HepG2 (cell line): ENCODE measurements around the gene CYCS. TPM values are rescaled to one million over a fixed set of nuclear protein-coding genes. Genes with fewer than 3 reads are reported as not detected.

Experiments used
- ADNP ChIP-seq: sonication (generic); formaldehyde crosslinking; IDR thresholded peaks from 2 replicates; pipeline ENCODE4 v1.4.0; 2020; ENCODE audit warnings: missing genetic modification reagents
- FOXP1 ChIP-seq, 2 experiments: fragments of 450-650 bp in 1 of 2; IDR thresholded peaks; 2 replicates each; pipeline ENCODE4 v1.6.1; 2017 to 2018; ENCODE audit warnings: antibody characterized with exemption in 1 of 2
- HMGA1 ChIP-seq: sonication (generic); formaldehyde crosslinking; conservative IDR thresholded peaks from 2 replicates; pipeline ENCODE4 v1.4.0; 2020; ENCODE audit warnings: missing genetic modification reagents
- HNF4G ChIP-seq, 2 experiments: sonication (generic) in 1 of 2; formaldehyde crosslinking in 1 of 2; IDR thresholded peaks; 2 replicates each; pipeline versions ENCODE4 v1.4.0 to v1.6.1; 2011 to 2020; ENCODE audit warnings: borderline replicate concordance in 2 of 2, low read depth in 2 of 2, mild to moderate bottlenecking in 2 of 2, low read length in 1 of 2, missing genetic modification reagents in 1 of 2, moderate library complexity in 1 of 2
- KDM4B ChIP-seq: sonication (generic); formaldehyde crosslinking; IDR thresholded peaks from 2 replicates; pipeline ENCODE4 v1.4.0; 2020; ENCODE audit warnings: missing genetic modification reagents
- PTBP1 ChIP-seq: fragments of 200-400 bp; formaldehyde crosslinking; IDR thresholded peaks from 2 replicates; pipeline ENCODE4 v1.6.1; 2018; ENCODE audit warnings: low read length, low read depth; ENCODE audit not compliant: poor library complexity, severe bottlenecking
- ZNF546 ChIP-seq: sonication (generic); formaldehyde crosslinking; conservative IDR thresholded peaks from 2 replicates; pipeline ENCODE4 v1.8.1; 2023; ENCODE audit warnings: mild to moderate bottlenecking, missing genetic modification reagents
- ZNF598 ChIP-seq: sonication (generic); formaldehyde crosslinking; IDR thresholded peaks from 2 replicates; pipeline ENCODE4 v1.5.1; 2020; ENCODE audit warnings: mild to moderate bottlenecking, missing genetic modification reagents, borderline replicate concordance
- polyA plus RNA-seq, 8 experiments: library from polyadenylated mRNA; depleted of rRNA in 3 of 8; stranded (reverse) in 7 of 8; unstranded in 1 of 8; fragments of >200 nt; fragmentation: Illumina TruSeq in 4 of 8; extraction: Trizol in 4 of 8; gene quantifications; 2 replicates each; pipeline versions ENCODE4 v1.2.1 to v1.2.3, GENCODE V29; 2011 to 2016; ENCODE audit warnings: low read depth in 4 of 8, missing spikeins in 1 of 8, mixed read lengths in 1 of 8; ENCODE audit not compliant: insufficient read depth in 1 of 8
- total RNA-seq, 5 experiments: library from RNA; depleted of rRNA; stranded (reverse); fragments of >200 nt; fragmentation: Illumina TruSeq; extraction: Trizol; gene quantifications; 2 replicates each; pipeline ENCODE4 v1.2.3, GENCODE V29; 2016; ENCODE audit warnings: low read depth in 1 of 5
- TF ChIP-seq, protein P1 (sequence below): sonication (generic); formaldehyde crosslinking; IDR thresholded peaks from 2 replicates; pipeline ENCODE4 v1.4.0; 2020; ENCODE audit warnings: missing genetic modification reagents
- TF ChIP-seq, protein P2 (sequence below): sonication (generic); formaldehyde crosslinking; IDR thresholded peaks from 2 replicates; pipeline ENCODE4 v1.4.0; 2020; ENCODE audit warnings: missing genetic modification reagents, mild to moderate bottlenecking, borderline replicate concordance
- TF ChIP-seq, protein P3 (sequence below): sonication (generic); formaldehyde crosslinking; IDR thresholded peaks from 2 replicates; pipeline ENCODE4 v1.8.1; 2023; ENCODE audit warnings: mild to moderate bottlenecking, missing genetic modification reagents

CYCS gene
- total and polyA plus RNA-seq, 2 of the 13 experiments (the other 11 are each of a cell fraction or from before 2014, with no cell fraction given): 35.9 to 202 TPM

DNA sequence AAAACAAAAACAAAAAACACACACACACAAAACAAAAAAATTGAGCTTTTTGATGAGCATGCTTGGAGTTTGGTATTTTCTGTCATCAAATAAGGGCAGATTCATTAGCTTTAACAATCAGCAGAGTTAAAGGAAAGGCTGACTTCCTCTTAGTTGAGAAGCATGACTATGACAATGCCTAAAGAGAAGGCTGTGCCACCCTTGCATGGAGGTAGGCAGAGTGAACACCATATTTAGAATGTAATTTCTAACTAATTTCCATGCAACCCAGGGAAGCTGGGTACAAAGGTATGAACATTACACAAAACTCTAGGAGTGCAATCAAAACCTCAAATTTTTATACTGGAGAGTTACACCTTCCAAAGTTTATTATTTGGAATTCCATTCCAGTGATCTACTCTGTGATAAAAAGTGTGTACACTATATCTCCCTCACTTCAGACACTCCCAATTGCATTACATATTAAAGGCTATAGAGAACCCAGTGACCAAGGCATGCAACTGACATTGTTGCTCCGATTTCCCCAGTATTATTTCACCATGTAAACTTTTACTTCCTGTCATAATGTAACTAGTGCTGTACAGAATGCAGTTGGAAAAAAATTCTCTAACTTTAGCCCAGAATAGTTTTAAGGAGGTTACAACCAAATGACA is 9.4 kb upstream of the CYCS start (continued):
- TF ChIP-seq, protein P1, sequence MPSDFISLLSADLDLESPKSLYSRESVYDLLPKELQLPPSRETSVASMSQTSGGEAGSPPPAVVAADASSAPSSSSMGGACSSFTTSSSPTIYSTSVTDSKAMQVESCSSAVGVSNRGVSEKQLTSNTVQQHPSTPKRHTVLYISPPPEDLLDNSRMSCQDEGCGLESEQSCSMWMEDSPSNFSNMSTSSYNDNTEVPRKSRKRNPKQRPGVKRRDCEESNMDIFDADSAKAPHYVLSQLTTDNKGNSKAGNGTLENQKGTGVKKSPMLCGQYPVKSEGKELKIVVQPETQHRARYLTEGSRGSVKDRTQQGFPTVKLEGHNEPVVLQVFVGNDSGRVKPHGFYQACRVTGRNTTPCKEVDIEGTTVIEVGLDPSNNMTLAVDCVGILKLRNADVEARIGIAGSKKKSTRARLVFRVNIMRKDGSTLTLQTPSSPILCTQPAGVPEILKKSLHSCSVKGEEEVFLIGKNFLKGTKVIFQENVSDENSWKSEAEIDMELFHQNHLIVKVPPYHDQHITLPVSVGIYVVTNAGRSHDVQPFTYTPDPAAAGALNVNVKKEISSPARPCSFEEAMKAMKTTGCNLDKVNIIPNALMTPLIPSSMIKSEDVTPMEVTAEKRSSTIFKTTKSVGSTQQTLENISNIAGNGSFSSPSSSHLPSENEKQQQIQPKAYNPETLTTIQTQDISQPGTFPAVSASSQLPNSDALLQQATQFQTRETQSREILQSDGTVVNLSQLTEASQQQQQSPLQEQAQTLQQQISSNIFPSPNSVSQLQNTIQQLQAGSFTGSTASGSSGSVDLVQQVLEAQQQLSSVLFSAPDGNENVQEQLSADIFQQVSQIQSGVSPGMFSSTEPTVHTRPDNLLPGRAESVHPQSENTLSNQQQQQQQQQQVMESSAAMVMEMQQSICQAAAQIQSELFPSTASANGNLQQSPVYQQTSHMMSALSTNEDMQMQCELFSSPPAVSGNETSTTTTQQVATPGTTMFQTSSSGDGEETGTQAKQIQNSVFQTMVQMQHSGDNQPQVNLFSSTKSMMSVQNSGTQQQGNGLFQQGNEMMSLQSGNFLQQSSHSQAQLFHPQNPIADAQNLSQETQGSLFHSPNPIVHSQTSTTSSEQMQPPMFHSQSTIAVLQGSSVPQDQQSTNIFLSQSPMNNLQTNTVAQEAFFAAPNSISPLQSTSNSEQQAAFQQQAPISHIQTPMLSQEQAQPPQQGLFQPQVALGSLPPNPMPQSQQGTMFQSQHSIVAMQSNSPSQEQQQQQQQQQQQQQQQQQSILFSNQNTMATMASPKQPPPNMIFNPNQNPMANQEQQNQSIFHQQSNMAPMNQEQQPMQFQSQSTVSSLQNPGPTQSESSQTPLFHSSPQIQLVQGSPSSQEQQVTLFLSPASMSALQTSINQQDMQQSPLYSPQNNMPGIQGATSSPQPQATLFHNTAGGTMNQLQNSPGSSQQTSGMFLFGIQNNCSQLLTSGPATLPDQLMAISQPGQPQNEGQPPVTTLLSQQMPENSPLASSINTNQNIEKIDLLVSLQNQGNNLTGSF: no peak
- TF ChIP-seq, protein P2, sequence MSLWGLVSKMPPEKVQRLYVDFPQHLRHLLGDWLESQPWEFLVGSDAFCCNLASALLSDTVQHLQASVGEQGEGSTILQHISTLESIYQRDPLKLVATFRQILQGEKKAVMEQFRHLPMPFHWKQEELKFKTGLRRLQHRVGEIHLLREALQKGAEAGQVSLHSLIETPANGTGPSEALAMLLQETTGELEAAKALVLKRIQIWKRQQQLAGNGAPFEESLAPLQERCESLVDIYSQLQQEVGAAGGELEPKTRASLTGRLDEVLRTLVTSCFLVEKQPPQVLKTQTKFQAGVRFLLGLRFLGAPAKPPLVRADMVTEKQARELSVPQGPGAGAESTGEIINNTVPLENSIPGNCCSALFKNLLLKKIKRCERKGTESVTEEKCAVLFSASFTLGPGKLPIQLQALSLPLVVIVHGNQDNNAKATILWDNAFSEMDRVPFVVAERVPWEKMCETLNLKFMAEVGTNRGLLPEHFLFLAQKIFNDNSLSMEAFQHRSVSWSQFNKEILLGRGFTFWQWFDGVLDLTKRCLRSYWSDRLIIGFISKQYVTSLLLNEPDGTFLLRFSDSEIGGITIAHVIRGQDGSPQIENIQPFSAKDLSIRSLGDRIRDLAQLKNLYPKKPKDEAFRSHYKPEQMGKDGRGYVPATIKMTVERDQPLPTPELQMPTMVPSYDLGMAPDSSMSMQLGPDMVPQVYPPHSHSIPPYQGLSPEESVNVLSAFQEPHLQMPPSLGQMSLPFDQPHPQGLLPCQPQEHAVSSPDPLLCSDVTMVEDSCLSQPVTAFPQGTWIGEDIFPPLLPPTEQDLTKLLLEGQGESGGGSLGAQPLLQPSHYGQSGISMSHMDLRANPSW: no peak
- TF ChIP-seq ADNP (CRISPR knock-in tag): no peak
- no peak for TF ChIP-seq HMGA1 (CRISPR knock-in tag)
- TF ChIP-seq ZNF598: no peak
- TF ChIP-seq HNF4G (IDR thresholded peaks at IDR 0.05; ENCODE audit: borderline replicate concordance, low read depth, low read length): no peak
- no peak for TF ChIP-seq HNF4G (CRISPR knock-in tag; IDR thresholded peaks at IDR 0.05; ENCODE audit: borderline replicate concordance, low read depth)
- TF ChIP-seq KDM4B: no peak
- TF ChIP-seq PTBP1: no peak
- TF ChIP-seq, protein P3, sequence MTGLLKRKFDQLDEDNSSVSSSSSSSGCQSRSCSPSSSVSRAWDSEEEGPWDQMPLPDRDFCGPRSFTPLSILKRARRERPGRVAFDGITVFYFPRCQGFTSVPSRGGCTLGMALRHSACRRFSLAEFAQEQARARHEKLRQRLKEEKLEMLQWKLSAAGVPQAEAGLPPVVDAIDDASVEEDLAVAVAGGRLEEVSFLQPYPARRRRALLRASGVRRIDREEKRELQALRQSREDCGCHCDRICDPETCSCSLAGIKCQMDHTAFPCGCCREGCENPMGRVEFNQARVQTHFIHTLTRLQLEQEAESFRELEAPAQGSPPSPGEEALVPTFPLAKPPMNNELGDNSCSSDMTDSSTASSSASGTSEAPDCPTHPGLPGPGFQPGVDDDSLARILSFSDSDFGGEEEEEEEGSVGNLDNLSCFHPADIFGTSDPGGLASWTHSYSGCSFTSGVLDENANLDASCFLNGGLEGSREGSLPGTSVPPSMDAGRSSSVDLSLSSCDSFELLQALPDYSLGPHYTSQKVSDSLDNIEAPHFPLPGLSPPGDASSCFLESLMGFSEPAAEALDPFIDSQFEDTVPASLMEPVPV: no peak
- no peak for TF ChIP-seq ZNF546 (CRISPR knock-in tag)
- no peak for TF ChIP-seq FOXP1 (IDR thresholded peaks at IDR 0.05)
- TF ChIP-seq FOXP1 (CRISPR knock-in tag; IDR thresholded peaks at IDR 0.05): no peak
